ENCODE data around the gene SRRM5. TPM values are rescaled to one million over a fixed set of nuclear protein-coding genes. Genes with fewer than 3 reads are reported as not detected.

The SRRM5 gene
- 0.26 TPM in 1 of 2 replicates, not detected in the other for total RNA-seq

GRCh38 chr19:43611788-43612187, at the start of gene SRRM5:
SRRM5 (plus strand) TSS chr19:43612088; CDS start chr19:43612122, 34 bp downstream.

DNA sequence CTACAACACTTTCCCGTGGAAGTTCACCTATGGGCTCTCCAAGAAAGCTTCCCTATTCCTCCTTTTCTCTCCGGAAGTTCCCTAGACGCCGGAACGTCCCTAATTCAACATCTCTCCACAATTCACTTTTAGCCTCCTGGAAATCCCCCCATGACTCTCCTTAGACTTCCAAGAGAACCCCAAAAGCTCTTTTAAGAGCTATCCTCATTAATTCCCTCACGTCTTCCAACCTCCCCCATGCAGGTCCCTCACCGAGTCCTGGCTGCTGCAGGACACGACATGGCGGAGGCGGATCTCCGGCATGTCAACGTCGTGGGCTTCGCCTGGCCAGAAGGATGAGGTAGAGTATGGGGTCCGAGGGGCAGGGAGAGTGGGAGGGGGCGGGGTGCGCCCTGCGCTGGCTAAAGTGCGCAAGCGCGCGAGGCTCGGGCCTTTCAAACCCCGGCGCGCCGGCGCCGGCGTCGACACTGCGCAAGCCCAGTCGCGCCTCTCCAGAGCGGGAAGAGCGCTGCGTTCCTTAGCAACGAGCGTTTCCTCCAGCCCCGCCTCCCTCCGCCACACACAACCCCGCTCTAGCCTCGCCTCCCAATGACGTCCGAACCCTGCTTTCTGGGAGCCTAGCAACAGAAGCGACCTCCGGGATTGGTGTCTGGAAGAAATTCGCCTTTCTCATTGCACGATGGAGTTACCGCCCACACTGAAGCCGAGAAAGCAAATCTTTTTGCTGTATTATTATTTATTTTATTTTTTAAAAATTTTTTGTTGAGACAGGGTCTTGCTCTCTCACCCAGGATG, 36.5 kb upstream of the SRRM5 start, which contains the start of the genes PINLYP and XRCC1:
PINLYP (plus strand) TSS at position 646 of the 795 bp plus-strand sequence. CDS start 1,391 bp downstream, outside the sequence.
XRCC1 (minus strand) TSS at position 372 of the 795 bp plus-strand sequence; CDS start at position 303, 69 bp downstream.

GRCh38 chr19:43595999-43596841, 15.7 kb upstream of the SRRM5 start, which contains the start of the genes IRGQ and ZNF576:
IRGQ (minus strand) TSS chr19:43596134; CDS start chr19:43595338, 796 bp downstream.
ZNF576 (plus strand) TSS chr19:43596595; CDS start chr19:43597109, 514 bp downstream.

DNA sequence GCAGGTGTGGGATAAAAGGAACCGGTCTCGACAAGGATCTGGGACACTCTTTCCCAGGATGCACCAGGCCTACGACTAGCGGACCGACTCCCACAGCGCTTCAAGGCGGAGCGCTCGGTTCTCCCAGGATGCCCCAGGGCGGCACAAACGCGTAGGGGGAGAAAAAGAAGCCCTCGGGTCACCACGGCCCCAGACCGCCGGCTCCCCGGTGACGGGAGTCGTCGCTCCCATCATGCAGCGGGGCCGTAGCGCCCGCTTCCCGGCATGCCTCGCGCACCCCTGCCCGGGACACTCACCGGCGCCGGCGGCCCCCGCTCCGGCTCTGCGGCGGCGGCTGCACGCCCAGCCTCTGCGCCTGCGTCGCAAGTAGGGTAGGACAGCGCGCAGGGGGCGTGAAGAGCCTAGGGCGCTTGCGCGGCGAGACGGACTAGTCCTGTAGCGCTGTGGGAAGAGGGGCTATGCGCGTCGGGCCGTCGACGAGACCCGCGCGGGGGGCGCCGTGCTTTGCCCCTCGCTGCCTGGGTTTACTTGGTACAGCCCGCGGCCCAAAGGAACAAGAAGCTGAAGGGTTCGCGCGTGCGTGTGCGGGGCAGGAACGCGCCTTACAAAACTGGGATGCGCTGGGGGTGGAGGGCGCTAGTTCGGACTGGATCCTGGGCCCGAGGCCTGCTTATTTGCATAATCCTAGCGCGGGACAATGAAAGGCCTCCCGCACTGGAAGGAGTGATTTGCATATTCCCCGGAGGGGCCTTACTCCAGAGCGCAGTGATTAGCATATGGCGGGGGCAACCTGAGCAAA, 7.6 kb downstream of the SRRM5 start, which contains the start of gene ZNF428:
ZNF428 (minus strand) TSS at position 368 of the 799 bp plus-strand sequence. CDS start 5,325 bp downstream, outside the sequence.

DNA sequence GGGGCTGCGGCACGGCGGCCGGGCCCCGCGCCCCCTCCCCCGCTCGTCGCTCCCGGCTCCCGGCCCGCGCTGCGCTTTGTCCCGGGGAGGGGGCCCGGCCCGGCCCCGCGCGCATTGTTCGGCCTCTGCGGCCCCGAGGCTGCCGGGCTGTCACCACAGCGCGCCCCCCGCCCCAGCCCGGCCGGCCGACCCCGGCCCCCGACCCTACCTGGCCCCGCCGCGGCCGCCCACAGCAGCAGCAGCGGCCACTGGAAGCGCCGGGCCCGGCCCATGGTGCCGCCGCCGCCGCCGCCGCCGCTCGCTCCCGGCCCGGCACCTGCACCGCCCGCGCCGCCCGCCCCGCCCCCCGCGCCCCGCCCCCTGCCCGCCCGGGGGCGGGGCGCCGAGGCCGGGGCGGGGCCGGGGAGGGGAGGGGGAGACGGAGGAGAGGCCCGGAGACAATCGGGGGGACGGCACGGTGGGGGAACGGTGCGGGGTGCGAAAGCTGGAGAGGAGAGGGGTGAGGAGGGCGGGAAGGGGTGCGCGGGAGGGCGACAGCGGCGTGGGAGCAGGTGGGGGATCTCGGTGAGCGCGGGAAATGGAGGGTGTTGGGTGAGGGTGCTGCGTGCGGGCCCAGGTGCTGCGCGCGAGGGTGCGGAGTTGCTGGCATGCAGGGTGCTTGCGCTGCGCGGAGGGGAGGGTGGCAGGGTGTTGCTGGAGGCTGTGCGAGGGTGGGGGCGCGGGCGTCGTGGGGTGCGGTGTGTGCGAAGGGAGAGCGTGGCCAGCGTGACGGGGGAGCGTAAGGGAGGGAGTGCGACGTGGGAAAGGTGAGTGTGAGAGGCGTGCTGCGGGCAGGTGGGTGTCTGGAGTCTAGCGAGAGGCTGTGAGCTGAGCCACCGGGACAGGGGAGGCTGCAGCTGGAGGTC, 27.9 kb downstream of the SRRM5 start, which contains the start of gene CADM4:
CADM4 (minus strand) TSS at position 332 of the 905 bp plus-strand sequence; CDS start at position 272, 60 bp downstream.

Other genes with a start within 250 kb of the SRRM5 start
- gene TEX101, start 197.2 kb upstream of the SRRM5 start, total RNA-seq: not detected in 2 replicates
- 0.65 and 1.3 TPM in 2 replicates for gene LYPD3, start 146.5 kb upstream of the SRRM5 start, total RNA-seq
- gene PHLDB3, start 107.3 kb upstream of the SRRM5 start, total RNA-seq: 8.0 and 22.2 TPM in 2 replicates
- 89.1 and 93.0 TPM in 2 replicates for gene ETHE1, start 84.9 kb upstream of the SRRM5 start, total RNA-seq
- 21.8 TPM in 1 of 2 replicates, not detected in the other for gene ZNF575, start 78.9 kb upstream of the SRRM5 start, total RNA-seq
- gene XRCC1, start 36.6 kb upstream of the SRRM5 start, total RNA-seq: 21.6 and 33.4 TPM in 2 replicates
- 4.6 and 5.3 TPM in 2 replicates for gene PINLYP, start 36.3 kb upstream of the SRRM5 start, total RNA-seq
- 15.8 and 43.0 TPM in 2 replicates for gene IRGQ, start 16.0 kb upstream of the SRRM5 start, total RNA-seq
- 7.2 and 19.6 TPM in 2 replicates for gene ZNF576, start 15.5 kb upstream of the SRRM5 start, total RNA-seq
- 38.3 and 93.3 TPM in 2 replicates for gene ZNF428, start 7.5 kb downstream of the SRRM5 start, total RNA-seq
- 2.6 and 4.8 TPM in 2 replicates for gene CADM4, start 27.8 kb downstream of the SRRM5 start, total RNA-seq
- gene PLAUR, start 58.1 kb downstream of the SRRM5 start, total RNA-seq: 119 and 142 TPM in 2 replicates
- gene IRGC, start 104.0 kb downstream of the SRRM5 start, total RNA-seq: not detected in 2 replicates
- 6.9 and 16.0 TPM in 2 replicates for gene SMG9, start 142.9 kb downstream of the SRRM5 start, total RNA-seq
- gene KCNN4, start 168.9 kb downstream of the SRRM5 start, total RNA-seq: 5.4 TPM in 1 of 2 replicates, not detected in the other
- gene LYPD5, start 190.4 kb downstream of the SRRM5 start, total RNA-seq: 1.3 TPM in 1 of 2 replicates, not detected in the other
- gene ZNF283, start 215.2 kb downstream of the SRRM5 start, total RNA-seq: 2.7 and 7.1 TPM in 2 replicates